ENCODE measurements around the gene TOGARAM2.

The TOGARAM2 gene

GRCh38 chr2:29053670-29054400 lies 72.7 kb downstream of the TOGARAM2 start:
- no peak for DNase-seq (ENCODE audit: low spot score)

GRCh38 chr2:29054430-29054829 lies 73.3 kb downstream of the TOGARAM2 start:
- no peak for DNase-seq (ENCODE audit: low spot score)

- no peak for DNase-seq (ENCODE audit: low spot score)
Measured at GRCh38 chr2:29055601-29056000, 74.5 kb downstream of the TOGARAM2 start.

GRCh38 chr2:29056452-29056851 lies 75.4 kb downstream of the TOGARAM2 start:
- DNase-seq (ENCODE audit: low spot score), result no peak

- no peak for DNase-seq (ENCODE audit: low spot score)
Measured at GRCh38 chr2:29057006-29057405, 75.9 kb downstream of the TOGARAM2 start.

GRCh38 chr2:29059624-29060023 lies 78.5 kb downstream of the TOGARAM2 start:
- DNase-seq (ENCODE audit: low spot score), result no peak

- DNase-seq (ENCODE audit: low spot score), result no peak
Measured at GRCh38 chr2:29060441-29060840, 79.3 kb downstream of the TOGARAM2 start.

- no peak for DNase-seq (ENCODE audit: low spot score)
Measured at GRCh38 chr2:29061176-29061575, 80.1 kb downstream of the TOGARAM2 start.

GRCh38 chr2:29061616-29062015 lies 80.5 kb downstream of the TOGARAM2 start:
- DNase-seq (ENCODE audit: low spot score), result no peak

GRCh38 chr2:29062371-29062770 lies 81.3 kb downstream of the TOGARAM2 start:
- DNase-seq (ENCODE audit: low spot score), result no peak

GRCh38 chr2:29063056-29063455 lies 82.0 kb downstream of the TOGARAM2 start:
- no peak for DNase-seq (ENCODE audit: low spot score)

- DNase-seq (ENCODE audit: low spot score), result no peak
Measured at GRCh38 chr2:29063646-29064345, 82.7 kb downstream of the TOGARAM2 start.

GRCh38 chr2:29064346-29064715 lies 83.2 kb downstream of the TOGARAM2 start:
- DNase-seq (ENCODE audit: low spot score), result no peak

- DNase-seq (ENCODE audit: low spot score), result no peak
Measured at GRCh38 chr2:29064746-29065067, 83.6 kb downstream of the TOGARAM2 start.

- no peak for DNase-seq (ENCODE audit: low spot score)
Measured at GRCh38 chr2:29065068-29065811, 84.1 kb downstream of the TOGARAM2 start.

- DNase-seq (ENCODE audit: low spot score), result no peak
Measured at GRCh38 chr2:29066271-29066860, 85.3 kb downstream of the TOGARAM2 start.

GRCh38 chr2:29066997-29067605 lies 86.0 kb downstream of the TOGARAM2 start:
- DNase-seq (ENCODE audit: low spot score), result no peak

GRCh38 chr2:29068513-29068912 lies 87.4 kb downstream of the TOGARAM2 start:
- no peak for DNase-seq (ENCODE audit: low spot score)

GRCh38 chr2:29070526-29070925 lies 89.4 kb downstream of the TOGARAM2 start:
- no peak for DNase-seq (ENCODE audit: low spot score)

- no peak for DNase-seq (ENCODE audit: low spot score)
Measured at GRCh38 chr2:29071032-29071975, 90.2 kb downstream of the TOGARAM2 start.

GRCh38 chr2:29072251-29072650 lies 91.2 kb downstream of the TOGARAM2 start:
- no peak for DNase-seq (ENCODE audit: low spot score)
